ENCODE measurements around the gene FMN1. TPM values are rescaled to one million over a fixed set of nuclear protein-coding genes. Genes with fewer than 3 reads are reported as not detected.

Gene FMN1
- total and polyA plus RNA-seq, 2 of the 8 experiments (the other 6 are each of a cell fraction or from before 2014, with no cell fraction given), result 0.27 to 3.7 TPM

DNA sequence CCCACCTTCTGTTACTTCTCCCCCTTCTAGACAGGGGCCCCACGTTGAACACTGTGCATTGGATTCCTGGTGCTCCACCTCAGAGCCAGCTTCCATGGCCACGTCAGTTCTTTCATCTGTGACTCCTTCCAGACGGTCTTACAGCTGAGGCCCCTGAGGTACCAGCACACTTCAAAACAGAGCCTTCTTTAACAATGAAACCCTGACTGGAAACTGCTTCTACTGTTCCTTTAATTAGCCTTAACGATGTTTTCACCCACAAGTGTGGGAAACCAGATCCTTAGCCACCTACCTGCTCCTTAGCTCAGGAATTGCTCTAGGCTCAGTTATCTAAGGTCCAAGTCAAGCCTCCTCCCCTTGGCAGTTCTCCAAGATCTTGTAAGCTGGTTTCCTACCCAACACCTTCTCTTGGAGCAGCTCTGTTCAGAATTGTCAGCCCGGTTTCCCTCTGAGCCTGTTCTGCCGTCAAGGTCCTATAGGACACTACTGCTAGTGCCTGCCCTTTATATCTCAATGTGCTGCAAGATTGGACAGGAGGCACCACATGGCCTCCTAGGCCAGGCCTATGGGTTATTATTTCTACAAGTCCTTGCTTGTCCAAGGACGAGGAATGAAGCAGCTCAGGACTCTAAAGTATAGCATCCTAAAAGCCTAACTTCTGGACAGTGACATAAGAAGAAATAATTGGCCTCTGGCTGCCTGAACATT lies 80.7 kb downstream of the FMN1 start:
- Histone ChIP-seq H2BK12ac (ENCODE audit: low read depth, low read length) (no peak overlapping the region), H4K91ac (replicated peaks; ENCODE audit: insufficient read length, low read length) (no peak overlapping the region), H3K4me2 (ENCODE audit: insufficient read depth in 1 of 2, low read depth in 2 of 2, low read length in 2 of 2) (no peak overlapping the region), H3K4me3 (ENCODE audit: extremely low read depth in 1 of 4, insufficient read depth in 2 of 4, low read depth in 3 of 4, low read length in 4 of 4) (no peak overlapping the region), H3K14ac (ENCODE audit: insufficient read length) (no peak overlapping the region), H3K9me3 (ENCODE audit: insufficient read depth in 2 of 2, low read depth in 1 of 2, low read length in 1 of 2) (no peaks in the 10 kb centered on the region), H2BK120ac (replicated peaks; ENCODE audit: low read depth, low read length) (no peak overlapping the region), H3K27me3 (replicated peaks in 1 of 4; ENCODE audit: control insufficient read depth in 3 of 4, extremely low read depth in 1 of 4, insufficient read depth in 3 of 4, low read length in 3 of 4) (no peaks in the 10 kb centered on the region), H3K23me2 (ENCODE audit: low read depth, low read length) (no peaks in the 10 kb centered on the region; the same call in 1 of the 2 replicates), H2BK20ac (ENCODE audit: low read length) (no peak overlapping the region), H3K23ac (ENCODE audit: insufficient read length) (no peak overlapping the region), H3K9ac (replicated peaks in 1 of 4; ENCODE audit: extremely low read depth in 1 of 4, low read depth in 3 of 4, low read length in 3 of 4) (no peak overlapping the region), H3K36me3 (ENCODE audit: control insufficient read depth in 2 of 4, insufficient read depth in 4 of 4, low read length in 3 of 4) (no peaks in the 10 kb centered on the region; a peak in 1 of 8 replicates), H3K18ac (ENCODE audit: extremely low read depth, low read length) (no peak overlapping the region), H4K5ac (ENCODE audit: insufficient read length, low read depth, low read length) (no peak overlapping the region), H4K20me1 (replicated peaks in 1 of 2; ENCODE audit: control insufficient read depth in 1 of 2, insufficient read depth in 2 of 2, low read length in 2 of 2) (no peaks in the 10 kb centered on the region), H2AFZ (ENCODE audit: low read length) (no peak overlapping the region), H3K27ac (ENCODE audit: low read depth, low read length) (no peak overlapping the region), H3K79me2 (ENCODE audit: control insufficient read depth in 1 of 2, insufficient read depth in 2 of 2, low read length in 2 of 2) (no peaks in the 10 kb centered on the region), H2AK5ac (ENCODE audit: low read depth, low read length) (no peak overlapping the region), H4K8ac (ENCODE audit: extremely low read depth, insufficient read depth, low read length) (no peak overlapping the region), H2BK5ac (ENCODE audit: low read depth, low read length) (no peak overlapping the region), H3K4ac (replicated peaks; ENCODE audit: insufficient read length, low read depth, low read length) (no peak overlapping the region), H3K56ac (replicated peaks; ENCODE audit: insufficient read length, low read depth, low read length) (no peak overlapping the region), H2BK15ac (ENCODE audit: low read length) (no peak overlapping the region), H3K4me1 (replicated peaks in 1 of 4; ENCODE audit: control insufficient read depth in 3 of 4, insufficient read depth in 4 of 4, low read length in 3 of 4) (peaks cover 0 to 11% (median 4%) of the 10 kb centered on the region in 4 experiments; a peak in 4 of 7 replicates), H3K79me1 (ENCODE audit: low read depth, low read length) (no peaks in the 10 kb centered on the region)
- FAIRE-seq (no peak), DNase-seq (ENCODE audit: low read depth in 1 of 2, low spot score in 2 of 2) (no peak)
- 88% methylated on average over 7 of the region's 7 CpGs; no CpG with 5 or more reads in 1 of the 2 experiments for WGBS, 2 experiments (ENCODE audit: extremely low coverage in 1 of 2, insufficient coverage in 1 of 2, insufficient read length in 1 of 2, insufficient replicate concordance in 2 of 2, low coverage in 1 of 2, low lambda C conversion rate in 2 of 2, missing lambda C conversion rate in 1 of 2)
- CTCF ChIA-PET (ENCODE audit: partially characterized antibody), result interaction anchor here (1.3 to 3.6 kb wide), 2 partner anchors 19 to 28 kb away, joined by 3 to 13 read pairs; no protein-coding TSS in a partner anchor
- POLR2A ChIA-PET (ENCODE audit: partially characterized antibody), result no interaction called here
- TF ChIP-seq TEAD4 (IDR thresholded peaks at IDR 0.05; ENCODE audit: low read depth, low read length) (no peak), CREB1 (IDR thresholded peaks at IDR 0.05) (no peak)
